ENCODE measurements around the gene PRIM2.
"Not testable (repeated sequence)": the region's sequence is repeated elsewhere in the genome, so short reads cannot be mapped to it uniquely, and the experiment has no call there.

DNA sequence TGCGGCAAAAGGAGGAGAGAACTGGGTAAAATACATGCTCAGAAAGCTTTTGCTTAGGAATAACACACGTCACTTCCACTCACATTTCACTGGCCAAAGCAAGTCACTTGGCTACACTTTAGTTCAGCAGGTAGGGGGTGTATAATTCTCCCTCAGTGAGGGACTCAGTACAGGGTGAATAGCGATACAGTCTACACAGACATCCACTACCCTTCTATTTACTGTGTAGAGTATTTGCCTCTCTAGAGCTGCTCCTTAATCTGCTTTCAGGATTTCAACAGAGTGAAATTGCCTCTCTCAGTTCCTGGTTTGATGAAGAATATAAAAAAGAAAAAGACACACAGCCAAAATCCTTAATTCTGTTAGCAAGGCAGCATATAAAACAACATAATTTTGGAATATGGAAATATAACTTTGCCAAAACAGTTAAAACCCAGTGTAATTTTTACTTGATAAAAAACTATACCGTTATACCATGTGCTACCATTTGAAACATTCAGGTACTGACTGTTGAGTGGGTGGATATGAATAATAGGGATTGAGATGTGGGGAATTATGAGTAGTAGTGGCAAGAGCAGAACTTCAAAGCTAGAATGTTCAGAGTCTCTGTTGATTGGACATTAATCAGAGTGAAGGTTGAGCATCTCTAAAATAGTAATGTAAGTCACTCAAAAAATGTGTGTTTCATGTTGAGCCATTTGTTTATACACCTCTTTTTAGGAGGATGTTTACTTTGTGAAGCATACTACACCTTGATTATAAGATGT is 51.7 kb downstream of the PRIM2 start:
- TF ChIP-seq CTCF (conservative IDR thresholded peaks at IDR 0.05; ENCODE audit: low read depth, low read length); EZH2 (IDR thresholded peaks at IDR 0.05; ENCODE audit: borderline replicate concordance, low read depth, low read length, poor library complexity, severe bottlenecking): not testable (repeated sequence)
